PFSK-1 (cell line): ENCODE results near the gene HLCS.

Experiments used
- FOXP2 ChIP-seq: optimal IDR thresholded peaks from 2 replicates; pipeline ENCODE3; 2011; ENCODE audit warnings: borderline replicate concordance, control low read depth, inconsistent platforms; ENCODE audit not compliant: insufficient read depth; ENCODE audit errors: extremely low read length, extremely low read depth
- POLR2AphosphoS5 ChIP-seq: IDR thresholded peaks from 2 replicates; pipeline ENCODE4 v1.6.1; 2012; ENCODE audit warnings: low read depth, mild to moderate bottlenecking, control low read depth, low read length, moderate library complexity
- TF ChIP-seq, protein P1 (sequence below), 2 experiments: IDR thresholded peaks; 2 replicates each; pipeline versions ENCODE4 v1.6.1 to v1.8.0; 2011 to 2012; ENCODE audit warnings: low read depth in 2 of 2, low read length in 2 of 2, control low read depth in 1 of 2, inconsistent platforms in 1 of 2, mild to moderate bottlenecking in 1 of 2, moderate library complexity in 1 of 2; ENCODE audit not compliant: insufficient read depth in 1 of 2

- TF ChIP-seq, protein P1, sequence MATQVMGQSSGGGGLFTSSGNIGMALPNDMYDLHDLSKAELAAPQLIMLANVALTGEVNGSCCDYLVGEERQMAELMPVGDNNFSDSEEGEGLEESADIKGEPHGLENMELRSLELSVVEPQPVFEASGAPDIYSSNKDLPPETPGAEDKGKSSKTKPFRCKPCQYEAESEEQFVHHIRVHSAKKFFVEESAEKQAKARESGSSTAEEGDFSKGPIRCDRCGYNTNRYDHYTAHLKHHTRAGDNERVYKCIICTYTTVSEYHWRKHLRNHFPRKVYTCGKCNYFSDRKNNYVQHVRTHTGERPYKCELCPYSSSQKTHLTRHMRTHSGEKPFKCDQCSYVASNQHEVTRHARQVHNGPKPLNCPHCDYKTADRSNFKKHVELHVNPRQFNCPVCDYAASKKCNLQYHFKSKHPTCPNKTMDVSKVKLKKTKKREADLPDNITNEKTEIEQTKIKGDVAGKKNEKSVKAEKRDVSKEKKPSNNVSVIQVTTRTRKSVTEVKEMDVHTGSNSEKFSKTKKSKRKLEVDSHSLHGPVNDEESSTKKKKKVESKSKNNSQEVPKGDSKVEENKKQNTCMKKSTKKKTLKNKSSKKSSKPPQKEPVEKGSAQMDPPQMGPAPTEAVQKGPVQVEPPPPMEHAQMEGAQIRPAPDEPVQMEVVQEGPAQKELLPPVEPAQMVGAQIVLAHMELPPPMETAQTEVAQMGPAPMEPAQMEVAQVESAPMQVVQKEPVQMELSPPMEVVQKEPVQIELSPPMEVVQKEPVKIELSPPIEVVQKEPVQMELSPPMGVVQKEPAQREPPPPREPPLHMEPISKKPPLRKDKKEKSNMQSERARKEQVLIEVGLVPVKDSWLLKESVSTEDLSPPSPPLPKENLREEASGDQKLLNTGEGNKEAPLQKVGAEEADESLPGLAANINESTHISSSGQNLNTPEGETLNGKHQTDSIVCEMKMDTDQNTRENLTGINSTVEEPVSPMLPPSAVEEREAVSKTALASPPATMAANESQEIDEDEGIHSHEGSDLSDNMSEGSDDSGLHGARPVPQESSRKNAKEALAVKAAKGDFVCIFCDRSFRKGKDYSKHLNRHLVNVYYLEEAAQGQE (IDR thresholded peaks at IDR 0.05; ENCODE audit: insufficient read depth in 1 of 2, low read depth in 2 of 2, low read length in 2 of 2), result no peak
- no peak for TF ChIP-seq FOXP2
- no peak for TF ChIP-seq POLR2AphosphoS5
These were observed 15.7 kb upstream of the HLCS start for GRCh38 chr21:36981977-36982700.
